ENCODE results near the gene ADAR.

Gene ADAR

DNA sequence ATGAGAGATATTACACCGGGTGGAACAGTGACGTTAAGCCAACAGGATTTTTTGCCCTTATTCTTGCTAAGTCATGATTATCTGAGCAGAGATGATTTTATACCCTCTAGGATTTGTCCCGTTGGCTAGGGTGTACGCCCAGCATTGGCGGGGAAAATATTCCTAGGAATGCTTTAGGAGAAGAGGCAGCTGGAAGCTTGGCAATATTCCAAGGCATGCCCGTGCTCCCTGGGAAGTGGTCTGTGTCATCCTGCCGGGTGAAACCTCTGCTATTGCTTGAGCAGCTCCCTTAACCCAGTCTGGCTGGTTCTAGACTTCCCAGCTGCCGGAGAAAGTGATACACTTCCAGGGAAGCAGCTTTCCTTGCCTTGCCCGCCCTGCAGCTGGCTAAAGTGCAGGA lies 24.2 kb downstream of the ADAR start:
- DNase-seq: no peak

DNA sequence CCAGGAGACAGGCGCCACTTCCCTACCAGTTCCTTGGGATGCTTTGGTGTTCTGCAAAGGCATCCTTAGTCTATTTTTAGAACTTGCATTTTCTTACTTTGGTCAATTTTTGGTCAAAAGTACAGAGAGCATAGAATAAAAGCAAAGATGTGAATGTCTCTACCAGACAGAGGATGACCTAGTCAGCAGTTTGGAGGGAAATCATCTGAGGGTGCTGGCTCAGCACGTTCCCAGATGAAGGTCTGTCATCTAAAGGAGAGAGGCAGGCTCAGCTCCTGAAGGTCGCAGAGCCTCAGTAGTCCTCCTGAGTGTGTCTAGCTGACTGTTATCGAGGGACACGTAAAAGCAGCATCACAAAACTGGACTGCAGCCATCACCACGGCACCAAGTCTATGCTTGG lies 25.1 kb downstream of the ADAR start:
- no peak for DNase-seq

DNA sequence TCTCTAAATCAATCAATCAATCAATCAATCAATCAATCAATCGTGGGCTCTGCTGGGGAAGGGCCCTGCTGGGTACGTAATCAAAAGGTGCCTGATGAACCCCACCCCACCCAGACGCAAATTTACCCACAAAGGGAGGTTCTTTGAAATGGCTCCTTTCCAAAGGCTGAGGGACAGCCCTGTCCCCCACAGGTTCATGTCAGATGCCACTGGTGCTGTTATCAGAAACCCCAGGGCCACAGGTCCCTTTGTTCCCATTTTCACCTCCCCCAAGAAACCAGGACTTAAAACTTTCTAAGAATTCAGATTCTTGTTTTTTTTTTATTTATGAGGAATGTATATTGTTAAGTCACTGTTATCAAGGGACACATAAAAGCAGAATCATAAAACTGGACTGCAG lies 26.2 kb downstream of the ADAR start:
- no peak for DNase-seq

DNA sequence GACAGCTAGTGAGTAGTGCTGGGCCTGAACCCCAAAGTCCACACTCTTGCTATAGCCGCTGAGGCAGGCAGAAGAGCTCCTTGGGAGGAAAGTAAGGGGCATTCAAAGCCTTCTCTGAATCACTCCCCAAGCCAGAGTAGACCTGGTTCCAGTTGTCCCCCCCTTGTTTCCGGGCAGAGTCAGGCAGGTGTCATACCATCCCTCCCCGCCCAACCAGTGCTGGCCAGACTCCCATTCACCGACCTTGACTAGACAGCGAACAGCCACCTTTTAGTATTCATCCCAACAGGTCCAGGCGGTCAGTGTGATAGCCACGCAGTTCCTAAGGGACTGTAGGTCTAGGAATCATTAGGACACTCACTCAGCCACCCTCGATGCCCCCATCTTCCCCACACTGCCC lies 28.6 kb downstream of the ADAR start:
- DNase-seq: no peak

DNA sequence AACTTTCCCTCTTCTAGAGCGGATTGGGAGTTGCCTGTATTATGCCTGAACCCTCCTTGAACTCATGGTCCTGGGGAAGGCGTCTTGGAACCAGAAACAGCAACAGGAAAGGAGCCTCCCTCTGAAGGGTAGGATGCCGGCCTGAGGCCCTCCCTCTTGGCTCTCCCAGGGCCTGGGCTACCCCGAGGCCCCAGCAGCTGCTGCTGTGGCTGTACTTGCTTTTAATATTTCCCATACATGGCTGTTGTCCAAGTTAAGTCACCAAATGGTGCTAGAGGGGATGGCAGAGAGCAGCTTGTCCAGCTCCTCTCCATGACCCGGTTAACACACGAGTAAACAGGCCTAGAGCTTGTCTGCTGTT lies 29.9 kb downstream of the ADAR start:
- DNase-seq: no peak

- no peak for DNase-seq
Measured at GRCh38 chr1:154577346-154578057, 30.5 kb downstream of the ADAR start.

DNA sequence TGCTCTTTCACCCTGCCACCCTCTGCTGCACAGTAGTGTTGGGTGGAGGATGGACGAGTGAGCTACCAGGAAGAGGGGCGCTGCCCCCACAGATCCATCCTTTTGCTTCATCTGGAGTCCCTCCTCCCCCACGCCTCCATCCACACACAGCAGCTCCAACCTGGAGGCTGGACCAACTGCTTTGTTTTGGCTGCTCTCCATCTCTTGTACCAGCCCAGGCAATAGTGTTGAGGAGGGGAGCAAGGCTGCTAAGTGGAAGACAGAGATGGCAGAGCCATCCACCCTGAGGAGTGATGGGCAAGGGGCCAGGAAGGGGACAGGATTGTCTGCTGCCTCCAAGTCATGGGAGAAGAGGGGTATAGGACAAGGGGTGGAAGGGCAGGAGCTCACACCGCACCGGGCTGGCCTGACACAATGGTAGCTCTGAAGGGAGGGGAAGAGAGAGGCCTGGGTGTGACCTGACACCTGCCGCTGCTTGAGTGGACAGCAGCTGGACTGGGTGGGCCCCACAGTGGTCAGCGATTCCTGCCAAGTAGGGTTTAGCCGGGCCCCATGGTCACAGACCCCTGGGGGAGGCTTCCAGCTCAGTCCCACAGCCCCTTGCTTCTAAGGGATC lies 31.9 kb downstream of the ADAR start:
- DNase-seq: no peak

DNA sequence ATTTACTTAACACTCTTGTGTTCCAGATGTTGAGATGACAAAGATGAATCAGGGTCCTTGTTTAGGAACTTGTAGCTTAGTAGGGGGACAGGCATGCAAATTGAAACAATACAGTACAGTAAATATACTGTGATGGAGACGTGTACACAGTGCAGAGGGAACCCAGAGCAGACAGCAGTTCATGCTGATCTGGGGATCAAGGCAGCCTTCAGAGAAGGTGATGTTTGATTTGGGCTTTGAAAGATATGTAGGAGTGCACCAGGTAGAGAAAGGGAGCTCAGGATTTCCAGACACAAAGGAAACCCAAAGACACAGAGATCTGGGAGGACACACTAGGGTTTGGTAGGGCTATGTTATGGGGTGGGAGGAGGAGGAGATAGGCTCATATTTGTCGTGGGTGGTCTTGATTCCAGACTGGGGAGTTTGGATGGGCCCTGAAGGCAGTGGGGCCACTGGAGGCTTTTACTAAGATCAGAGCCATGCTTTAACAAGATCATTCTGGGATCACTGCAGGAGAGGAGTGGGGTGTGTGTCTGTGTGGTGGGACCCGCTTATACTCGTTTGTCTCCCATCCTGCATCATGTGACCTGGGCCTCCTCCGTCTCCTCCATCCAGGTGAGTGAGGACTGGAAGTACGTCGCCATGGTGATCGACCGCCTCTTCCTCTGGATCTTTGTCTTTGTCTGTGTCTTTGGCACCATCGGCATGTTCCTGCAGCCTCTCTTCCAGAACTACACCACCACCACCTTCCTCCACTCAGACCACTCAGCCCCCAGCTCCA lies 32.6 kb downstream of the ADAR start:
- DNase-seq: no peak

DNA sequence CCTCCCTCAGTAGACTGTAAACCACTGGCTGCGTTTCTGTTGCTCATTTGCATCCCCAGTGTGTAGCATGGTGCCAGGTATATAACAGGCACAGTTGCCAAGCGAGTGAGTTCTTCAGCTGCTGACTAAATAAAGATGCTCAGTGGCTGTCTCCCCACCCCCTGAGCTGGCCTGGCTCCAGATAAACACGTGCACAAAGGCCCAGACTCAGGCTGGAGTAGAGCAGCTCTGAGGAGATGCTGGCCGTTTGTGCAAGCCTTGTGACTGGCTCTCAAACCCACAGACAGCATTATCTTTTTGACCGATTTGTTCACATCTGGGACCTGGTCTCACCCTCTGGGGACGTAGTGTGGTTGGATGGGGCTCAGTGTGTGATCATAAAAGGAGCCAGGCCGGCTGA lies 33.3 kb downstream of the ADAR start:
- peak; percentile 39 to 57 for DNase-seq

DNA sequence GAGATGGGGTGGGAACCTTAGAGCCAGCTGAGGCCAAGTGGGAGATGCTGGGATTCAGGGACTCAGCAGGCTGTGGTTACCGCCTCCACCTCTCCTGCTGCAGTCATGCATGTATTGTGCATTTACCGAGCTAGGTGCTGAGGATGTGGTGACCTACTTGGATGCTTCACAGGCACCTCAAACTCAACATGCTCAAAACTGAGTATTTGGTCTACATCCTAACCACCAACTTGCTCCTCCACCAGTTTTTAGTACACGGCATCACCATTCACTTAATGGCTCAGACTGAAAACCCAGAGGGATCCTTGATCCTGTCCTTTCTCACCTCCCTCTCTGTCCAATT lies 34.8 kb downstream of the ADAR start:
- peak in 1 of 2 experiments; percentile 50 for DNase-seq

GRCh38 chr1:154572468-154573167 lies 35.4 kb downstream of the ADAR start:
- peak in 1 of 2 experiments; percentile 26 for DNase-seq

- no peak for DNase-seq
Measured at GRCh38 chr1:154571964-154572288, 36.1 kb downstream of the ADAR start.

GRCh38 chr1:154571244-154571963 lies 36.6 kb downstream of the ADAR start:
- no peak for DNase-seq

GRCh38 chr1:154568157-154568815 lies 39.7 kb downstream of the ADAR start:
- no peak for DNase-seq

GRCh38 chr1:154567386-154568156 lies 40.4 kb downstream of the ADAR start, which contains the start of gene CHRNB2:
CHRNB2 (plus strand) TSS chr1:154567778; CDS start chr1:154568045, 267 bp downstream.
- DNase-seq: peak; percentile 74 to 81

- DNase-seq: no peak
Measured at GRCh38 chr1:154565876-154566275, 42.1 kb downstream of the ADAR start.

DNA sequence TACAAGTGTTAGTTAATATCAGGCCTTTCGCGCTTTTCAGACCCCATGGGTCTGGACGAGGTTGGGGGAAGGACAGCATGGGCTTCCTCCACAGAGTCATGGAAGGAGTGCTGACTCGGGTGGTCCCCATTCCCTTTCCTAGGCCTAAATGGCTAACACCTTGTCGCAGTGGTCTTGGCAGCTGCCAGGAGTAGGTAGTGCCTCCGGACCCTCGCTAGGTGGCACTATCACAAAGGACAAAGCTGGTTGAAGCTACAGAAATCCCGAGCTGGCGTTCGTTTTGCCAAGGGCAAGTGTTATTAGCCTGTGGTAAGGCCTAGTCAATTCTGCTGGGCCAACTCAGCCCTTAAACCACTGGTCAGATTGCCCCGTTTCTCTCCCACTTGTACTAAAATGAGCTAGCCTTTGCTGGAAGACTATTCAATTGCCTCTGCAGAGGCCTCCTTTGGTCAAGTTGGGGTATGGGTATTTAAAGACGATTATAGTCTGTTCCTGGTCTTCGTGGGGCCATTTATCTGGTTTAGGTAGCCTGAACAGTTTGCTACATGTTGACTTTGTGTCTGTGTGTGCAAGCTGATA lies 48.4 kb downstream of the ADAR start:
- peak; percentile 94 to 96 for DNase-seq

GRCh38 chr1:154558720-154559465 lies 49.1 kb downstream of the ADAR start:
- DNase-seq: peak; percentile 99 to 100

DNA sequence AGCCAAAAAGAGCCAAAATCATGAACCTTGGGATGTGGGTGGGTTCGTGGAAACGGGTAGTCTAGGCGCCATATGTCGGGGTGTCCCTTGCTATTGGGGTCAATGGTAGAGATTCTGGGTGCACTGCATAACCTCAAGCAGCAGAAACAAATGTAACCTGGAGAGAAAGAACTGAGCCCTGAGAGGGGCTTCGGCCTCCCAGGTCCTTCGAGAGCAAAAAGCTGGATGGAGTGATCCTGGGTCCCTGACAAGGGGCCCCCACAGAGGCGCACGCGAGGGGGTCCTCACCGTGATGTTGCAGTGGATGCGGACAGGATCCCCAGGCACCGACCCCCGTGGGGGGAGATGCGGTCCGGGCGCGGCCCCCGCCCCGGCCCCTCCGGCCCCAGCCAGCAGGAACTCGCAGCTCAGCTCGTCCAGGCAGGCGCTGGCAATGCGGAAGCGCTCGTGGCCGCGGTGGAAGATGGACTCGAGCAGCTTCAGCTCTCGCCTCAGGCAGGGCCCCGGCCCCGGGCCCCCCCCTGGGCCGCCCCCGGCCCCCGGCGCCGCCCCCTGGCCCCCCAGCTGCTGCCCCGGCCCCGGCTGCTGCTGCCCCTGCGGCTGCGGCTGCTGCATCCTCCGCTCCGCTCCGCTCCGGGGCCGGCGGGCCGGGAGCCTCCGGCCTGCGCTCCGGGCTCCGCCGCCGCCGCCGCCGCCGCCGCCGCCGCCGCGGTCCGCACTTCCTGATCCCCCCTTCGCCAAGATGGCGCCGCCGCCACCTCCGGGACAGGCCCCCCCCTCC lies 49.9 kb downstream of the ADAR start, which contains the start of gene UBE2Q1:
UBE2Q1 (minus strand) TSS at position 724 of the 781 bp plus-strand sequence; CDS start at position 615, 109 bp downstream.
- no peak for DNase-seq
